DOHH2 (cell line): ENCODE measurements around the gene BIN1.

Experiments
- EZH2phosphoT487 ChIP-seq: fragments of 200-600 bp; sonication (generic); IDR thresholded peaks from 2 replicates; pipeline ENCODE4 v1.6.1; 2017; ENCODE audit warnings: borderline replicate concordance, mild to moderate bottlenecking, antibody characterized with exemption, low read length, moderate library complexity, mixed read lengths
- TF ChIP-seq, protein P1 (sequence below): fragments of 200-600 bp; sonication (generic); IDR thresholded peaks from one replicate; pipeline ENCODE4 v1.5.1; 2014; ENCODE audit warnings: antibody characterized with exemption, mild to moderate bottlenecking, low read depth, low read length; ENCODE audit not compliant: poor library complexity, severe bottlenecking

DNA sequence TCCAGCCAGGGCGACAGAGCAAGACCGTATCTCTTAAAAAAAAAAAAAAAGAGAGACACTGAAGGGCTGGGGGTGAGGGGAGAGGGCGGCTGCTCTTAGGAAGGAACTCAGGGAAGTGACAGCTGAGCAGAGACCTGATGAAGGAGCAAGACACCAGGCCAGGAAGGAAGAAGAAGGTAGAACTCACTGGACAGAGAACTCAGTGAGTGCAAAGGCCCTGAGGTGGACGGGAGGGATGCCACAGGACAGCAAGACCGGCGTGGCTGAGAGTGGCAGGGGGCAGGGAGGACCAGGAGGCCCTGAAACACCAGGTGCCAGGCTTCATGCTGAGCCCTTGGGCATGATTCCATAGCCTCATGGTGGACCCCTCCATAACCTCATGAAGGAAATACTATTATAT lies 18.2 kb downstream of the BIN1 start:
- TF ChIP-seq, protein P1, sequence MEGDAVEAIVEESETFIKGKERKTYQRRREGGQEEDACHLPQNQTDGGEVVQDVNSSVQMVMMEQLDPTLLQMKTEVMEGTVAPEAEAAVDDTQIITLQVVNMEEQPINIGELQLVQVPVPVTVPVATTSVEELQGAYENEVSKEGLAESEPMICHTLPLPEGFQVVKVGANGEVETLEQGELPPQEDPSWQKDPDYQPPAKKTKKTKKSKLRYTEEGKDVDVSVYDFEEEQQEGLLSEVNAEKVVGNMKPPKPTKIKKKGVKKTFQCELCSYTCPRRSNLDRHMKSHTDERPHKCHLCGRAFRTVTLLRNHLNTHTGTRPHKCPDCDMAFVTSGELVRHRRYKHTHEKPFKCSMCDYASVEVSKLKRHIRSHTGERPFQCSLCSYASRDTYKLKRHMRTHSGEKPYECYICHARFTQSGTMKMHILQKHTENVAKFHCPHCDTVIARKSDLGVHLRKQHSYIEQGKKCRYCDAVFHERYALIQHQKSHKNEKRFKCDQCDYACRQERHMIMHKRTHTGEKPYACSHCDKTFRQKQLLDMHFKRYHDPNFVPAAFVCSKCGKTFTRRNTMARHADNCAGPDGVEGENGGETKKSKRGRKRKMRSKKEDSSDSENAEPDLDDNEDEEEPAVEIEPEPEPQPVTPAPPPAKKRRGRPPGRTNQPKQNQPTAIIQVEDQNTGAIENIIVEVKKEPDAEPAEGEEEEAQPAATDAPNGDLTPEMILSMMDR = no peak
- TF ChIP-seq EZH2phosphoT487 = no peak
